GM19099 (cell line): ENCODE data around the gene HMGCLL1.

ENCODE experiments used
- POLR2A ChIP-seq: IDR thresholded peaks from 3 replicates; pipeline ENCODE4 v1.6.1; 2011; ENCODE audit warnings: low read depth; ENCODE audit not compliant: insufficient read length; ENCODE audit errors: extremely low read depth

The HMGCLL1 gene

DNA sequence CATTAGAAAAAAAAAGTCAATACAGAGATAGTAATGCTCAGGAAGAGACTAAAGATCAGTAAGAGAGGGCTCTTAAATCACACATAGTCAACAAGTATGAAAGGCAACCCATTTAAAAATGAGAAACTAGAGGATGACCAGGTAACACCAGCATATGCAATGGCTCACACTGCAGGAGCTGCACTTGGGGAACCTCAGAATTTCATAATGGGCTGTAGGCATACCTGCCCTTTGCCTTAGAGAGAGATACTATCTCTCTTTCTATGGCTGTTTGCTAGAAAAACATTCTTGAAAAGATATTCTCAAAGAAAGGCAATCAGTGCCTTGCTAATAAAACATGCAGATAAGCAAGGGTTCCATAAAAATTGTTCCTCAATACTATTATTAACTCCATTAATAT, 33.2 kb downstream of the HMGCLL1 start:
- TF ChIP-seq POLR2A = no peak

DNA sequence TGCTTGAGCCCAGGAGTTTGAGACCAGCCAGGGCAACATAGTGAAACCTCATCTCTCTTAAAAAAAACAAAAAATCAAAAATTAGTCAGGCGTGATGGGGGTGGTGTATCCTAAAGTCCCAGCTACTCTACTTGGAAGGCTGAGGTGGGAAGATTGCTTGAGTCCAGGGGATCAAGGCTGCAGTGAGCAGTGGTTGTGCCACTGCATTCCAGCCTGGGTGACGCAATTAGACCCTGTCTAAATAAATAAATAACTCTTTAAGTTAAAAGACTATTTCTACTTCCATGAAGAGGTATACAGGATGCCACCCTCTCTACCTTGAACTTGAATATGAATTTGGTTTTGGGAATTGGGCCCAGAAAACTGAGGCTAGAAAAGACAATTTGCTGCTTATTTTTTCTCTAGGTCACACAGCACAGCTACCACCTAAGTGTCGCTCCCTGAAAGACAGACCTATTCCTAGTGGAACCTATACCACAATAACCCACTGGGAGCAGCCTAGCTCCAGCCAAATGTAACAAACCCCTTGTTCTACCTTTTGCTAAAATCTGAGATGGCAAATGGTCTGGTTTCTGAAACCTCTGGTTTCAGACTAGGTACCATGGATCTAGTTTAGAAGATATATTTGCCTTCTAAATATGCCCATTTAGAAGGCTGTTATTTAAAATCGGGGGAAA, 35.2 kb downstream of the HMGCLL1 start:
- no peak for TF ChIP-seq POLR2A

DNA sequence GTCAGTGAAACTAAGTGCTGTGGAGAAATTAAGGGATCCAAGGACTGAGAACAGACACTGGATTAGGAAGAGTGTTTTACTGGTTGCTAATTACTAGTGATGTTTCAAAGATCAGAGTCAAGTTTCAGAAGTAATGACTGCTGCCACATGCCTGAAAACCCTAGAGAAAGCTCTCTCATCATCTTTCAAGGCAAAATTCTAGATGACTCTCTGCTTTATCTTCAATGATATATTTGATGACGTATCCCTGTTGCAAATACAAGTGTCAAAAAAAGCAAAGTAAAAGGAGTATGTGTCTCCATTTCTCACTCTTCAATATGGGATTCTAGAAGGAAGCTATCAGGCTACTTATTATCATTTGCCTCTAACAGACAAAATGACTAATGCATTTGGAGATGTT, 38.0 kb downstream of the HMGCLL1 start:
- TF ChIP-seq POLR2A = no peak

DNA sequence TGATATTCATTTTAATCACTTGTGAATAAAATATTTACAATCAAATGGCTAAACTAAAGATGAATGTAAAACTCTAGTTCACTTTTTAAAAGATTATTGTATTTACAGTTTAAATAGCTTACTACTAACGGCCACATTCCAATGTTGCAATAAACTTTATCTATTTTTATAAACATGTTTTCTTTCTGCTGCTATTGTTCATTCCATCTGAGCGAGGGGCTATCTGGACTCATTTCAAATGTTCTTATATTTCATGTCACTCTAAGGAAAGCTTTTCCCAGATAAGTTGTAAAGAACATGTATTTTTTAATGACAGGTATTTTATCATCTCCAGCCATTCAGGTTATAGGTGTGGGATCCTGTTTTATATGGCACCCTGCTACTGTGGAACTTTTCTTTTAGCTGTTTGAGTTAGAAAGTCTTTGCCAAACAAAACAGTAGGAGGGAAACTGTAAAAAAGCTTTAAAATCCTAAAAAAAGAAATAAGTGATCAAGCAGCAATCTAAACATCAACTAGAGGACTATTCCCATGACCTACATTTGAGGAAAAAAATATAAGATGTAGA, 42.5 kb downstream of the HMGCLL1 start:
- no peak for TF ChIP-seq POLR2A

DNA sequence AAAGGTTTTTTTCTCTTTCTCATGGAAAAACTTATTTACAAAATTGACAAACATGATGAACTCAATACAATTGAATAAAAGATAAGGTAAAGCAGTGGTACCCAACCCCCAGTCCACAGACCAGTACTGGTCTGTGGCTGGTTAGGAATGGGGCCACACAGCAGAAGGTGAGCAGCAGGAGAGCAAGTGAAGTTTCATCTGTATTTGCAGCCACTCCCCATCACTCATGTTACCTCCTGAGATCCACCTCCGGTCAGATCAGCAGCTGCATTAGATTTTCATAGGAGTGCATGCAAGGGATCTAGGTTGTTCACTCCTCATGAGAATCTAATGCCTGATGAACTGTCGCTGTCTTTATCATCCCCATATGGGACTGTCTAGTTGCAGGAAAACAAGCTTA, 47.5 kb downstream of the HMGCLL1 start:
- TF ChIP-seq POLR2A = no peak

DNA sequence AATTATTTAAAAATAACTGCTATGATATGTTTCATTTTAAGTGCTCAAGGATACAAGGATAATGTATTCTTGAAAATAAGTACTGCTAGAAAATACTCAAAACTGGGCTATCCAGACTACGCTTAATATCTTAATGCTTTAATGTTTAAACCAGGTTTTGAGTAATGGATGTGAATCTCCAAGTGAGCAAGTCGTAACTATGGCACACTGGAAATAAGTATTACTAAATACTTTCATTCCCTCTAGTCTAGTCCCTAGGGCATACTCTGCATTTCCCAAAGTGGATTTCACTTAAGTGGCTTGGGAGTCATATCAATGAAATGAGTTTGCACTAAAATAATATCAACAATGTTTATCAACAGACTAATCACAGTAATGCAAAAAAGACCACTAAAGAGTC, 48.1 kb downstream of the HMGCLL1 start:
- no peak for TF ChIP-seq POLR2A

DNA sequence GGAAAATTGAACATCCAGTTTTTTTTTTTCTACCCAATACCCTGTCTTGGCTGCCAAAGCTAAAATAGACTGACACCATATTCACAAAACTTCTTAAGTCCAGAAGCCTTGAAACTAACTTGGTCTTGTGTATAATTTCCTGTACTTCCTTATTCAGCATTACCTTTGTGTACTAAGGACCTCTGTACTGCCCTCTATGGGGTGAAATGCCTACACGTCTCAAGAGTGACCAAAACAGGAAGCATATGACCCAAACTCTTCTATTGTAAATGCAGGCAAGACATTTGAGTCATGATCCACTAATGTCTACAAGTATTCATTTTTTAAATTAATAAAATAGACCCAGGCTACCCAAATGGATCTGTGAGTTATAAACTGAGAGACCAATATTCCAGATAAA, 50.4 kb downstream of the HMGCLL1 start:
- no peak for TF ChIP-seq POLR2A

DNA sequence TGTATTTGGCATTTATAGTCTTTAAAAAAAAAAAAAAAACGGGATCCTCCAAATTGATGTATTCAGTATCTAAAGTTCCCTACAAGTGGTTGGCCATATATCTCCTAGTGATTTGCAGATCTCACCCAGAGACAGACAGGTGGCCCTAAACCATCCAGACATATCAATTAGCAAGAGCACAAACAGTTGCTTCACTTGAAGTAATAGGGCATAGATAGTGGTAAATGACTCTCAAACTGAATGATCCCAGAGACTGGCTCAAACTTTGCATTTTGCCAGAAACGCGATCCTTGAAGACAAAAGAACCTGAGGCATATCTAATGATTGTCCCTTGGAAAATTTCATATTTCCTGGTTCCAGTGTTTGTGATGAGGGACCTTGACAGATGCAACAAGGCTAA, 54.6 kb downstream of the HMGCLL1 start:
- TF ChIP-seq POLR2A = no peak

DNA sequence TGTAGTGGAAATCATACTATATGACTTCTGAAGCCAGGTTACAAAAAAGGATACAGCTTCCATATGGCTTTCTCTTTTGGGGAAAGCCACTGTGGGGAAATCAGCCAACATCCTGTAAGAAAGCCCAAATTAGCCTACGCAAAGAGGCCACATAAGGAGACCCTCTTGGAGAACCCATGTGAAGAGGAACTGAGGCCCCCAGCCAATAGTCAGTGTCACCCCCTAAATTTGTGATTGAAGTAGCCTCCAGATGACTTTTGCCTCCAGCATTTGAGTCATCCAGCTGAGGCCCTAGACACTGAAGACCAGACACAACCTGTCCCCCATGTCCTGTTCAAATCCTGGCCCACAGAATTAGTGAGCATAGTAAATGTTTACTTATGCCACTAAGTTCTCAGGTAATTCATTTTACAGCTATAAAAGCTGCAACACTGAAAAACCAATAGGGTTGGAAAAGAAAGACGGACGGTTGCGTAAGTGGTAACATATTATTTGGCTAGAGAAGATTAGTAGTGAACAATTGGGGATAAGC, 60.4 kb downstream of the HMGCLL1 start:
- no peak for TF ChIP-seq POLR2A

DNA sequence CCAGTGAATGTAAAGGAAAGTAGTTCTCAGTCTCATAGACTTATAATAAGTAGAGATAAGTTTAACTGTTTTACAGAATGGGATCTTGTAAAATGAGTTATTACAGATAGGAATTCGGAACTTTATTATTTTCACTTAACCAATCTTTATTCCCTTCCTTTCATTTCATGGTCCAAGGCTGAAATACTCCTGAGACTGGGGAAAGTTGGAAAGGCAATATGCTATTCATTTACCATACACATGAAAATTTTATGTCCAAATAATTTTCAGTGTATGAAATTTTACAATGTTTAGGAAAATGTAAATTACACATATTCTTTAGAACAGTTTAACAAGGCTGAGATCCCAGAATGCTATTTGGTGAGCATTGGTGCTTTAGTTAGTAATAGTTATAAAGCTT, 62.3 kb downstream of the HMGCLL1 start:
- TF ChIP-seq POLR2A = no peak

DNA sequence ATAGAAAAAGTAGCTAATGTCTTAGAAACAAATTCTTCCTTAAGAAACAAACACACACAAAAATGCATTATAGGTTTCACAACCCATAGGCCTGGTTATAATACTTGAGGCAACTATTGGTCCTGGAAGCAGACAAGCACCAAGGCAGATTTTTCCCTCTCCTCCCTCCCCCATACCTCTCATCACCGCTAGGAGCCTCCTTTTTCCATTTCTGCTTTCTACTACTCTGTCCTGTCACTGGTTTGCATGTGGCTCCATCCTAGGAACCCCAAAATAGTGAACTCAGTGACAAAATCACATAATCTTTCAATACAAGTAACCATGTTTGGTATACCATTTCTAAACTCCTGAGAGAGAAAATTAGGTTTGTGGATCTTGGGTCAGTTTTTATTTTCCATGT, 66.1 kb downstream of the HMGCLL1 start:
- TF ChIP-seq POLR2A = no peak

DNA sequence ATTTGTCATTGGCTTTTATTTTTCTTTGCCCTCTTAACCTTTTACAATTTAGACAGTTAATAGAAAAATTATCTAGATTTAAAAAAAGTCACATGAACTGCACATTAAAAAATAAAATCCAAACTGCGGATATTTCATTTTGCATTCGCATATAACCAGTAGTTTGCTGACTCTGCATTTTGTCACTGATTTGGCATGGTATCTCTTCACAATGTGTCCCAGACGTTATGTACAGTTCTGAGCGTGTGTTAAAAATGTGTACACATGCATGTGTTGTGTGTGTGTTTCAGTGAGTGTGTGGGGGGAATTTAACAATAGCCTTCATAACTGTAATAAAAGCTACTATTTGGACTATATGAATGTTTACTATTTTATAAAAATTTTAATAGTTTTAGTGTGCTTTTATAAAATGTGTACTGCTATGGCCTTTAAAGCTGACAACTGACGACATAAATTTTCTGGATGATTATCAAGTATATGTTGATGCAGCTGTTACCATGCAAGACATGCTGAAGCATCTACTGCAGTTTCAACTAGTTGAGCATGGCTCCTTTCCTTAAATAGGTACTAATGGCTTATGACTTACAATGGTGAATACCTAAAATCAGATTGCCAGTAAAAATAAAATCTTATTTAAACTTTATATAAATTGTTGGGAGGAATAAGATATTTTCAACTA, 67.7 kb downstream of the HMGCLL1 start:
- no peak for TF ChIP-seq POLR2A

DNA sequence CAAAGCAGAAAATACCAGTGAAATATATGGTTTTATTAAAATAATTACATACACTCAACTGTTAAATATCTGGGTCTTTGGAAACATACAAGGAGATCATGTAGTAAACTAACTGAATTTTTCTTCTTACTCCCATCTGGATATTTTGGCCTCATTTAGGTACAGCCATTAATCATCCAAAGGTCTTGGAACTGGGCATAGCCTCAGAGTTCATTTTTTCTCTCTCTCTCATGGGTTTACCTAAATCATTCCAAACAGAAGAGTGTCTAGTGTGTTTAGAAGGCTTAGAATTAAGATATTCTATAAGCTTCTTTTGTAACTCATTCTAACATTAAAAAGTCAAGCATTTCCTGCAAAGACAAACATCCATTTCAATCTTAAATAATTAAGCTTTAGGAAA, 79.4 kb downstream of the HMGCLL1 start:
- TF ChIP-seq POLR2A = no peak

DNA sequence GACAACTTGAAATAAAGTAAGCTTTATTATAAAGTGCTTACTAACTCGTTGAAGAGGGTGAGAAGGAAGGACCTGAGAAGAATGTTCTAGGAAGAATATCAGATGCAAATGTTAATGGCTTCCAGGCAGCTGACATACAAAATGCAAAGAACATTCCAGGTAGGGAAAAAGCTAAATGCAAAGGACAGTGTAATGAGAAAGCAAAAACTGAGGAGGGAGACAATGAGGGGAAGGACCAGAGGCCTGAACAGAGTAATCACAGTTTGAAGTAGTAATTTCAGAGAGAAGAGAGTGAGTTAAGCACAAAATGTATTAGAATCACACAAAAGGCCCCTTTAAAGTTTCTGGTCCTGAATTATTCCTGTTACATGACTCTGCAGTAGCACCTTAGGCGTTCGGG, 81.3 kb downstream of the HMGCLL1 start:
- no peak for TF ChIP-seq POLR2A

DNA sequence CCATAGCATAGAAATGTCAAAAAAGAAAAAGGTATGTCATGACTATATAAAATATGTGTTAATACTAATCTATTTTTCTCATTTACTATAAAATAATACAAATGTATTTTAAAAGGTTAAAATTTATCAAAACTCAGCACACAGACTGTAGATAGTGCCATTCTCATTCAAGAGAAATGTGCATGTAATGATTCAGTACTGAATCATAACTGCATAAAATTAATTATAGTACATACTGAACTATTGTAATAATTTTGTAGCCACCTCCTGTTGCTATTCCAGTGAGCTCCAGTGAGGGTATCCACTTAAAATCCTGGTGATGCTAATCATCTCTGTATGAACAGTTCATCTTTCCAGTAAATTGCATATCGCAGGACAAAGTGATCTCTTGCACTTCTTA, 82.8 kb downstream of the HMGCLL1 start:
- TF ChIP-seq POLR2A = no peak

DNA sequence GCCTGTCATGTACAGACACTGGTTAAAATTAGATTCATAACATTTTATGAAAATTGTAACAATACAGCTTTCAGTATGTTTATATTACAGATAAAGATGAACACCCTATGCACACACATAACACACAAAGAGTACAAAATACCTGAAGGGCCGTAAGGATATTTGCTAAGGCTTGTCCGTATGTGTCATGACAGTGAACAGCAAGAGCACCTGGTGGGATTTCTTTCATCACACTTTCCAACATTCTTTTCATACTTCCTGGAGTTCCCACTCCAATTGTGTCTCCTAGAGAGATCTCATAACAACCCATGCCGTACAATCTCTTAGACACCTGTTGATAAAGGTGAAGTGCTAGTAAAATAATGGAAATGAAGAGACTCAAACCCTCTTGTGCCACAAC, 83.7 kb downstream of the HMGCLL1 start:
- TF ChIP-seq POLR2A = no peak
